Measurements from ENCODE around the gene TTLL3. TPM values are rescaled to one million over a fixed set of nuclear protein-coding genes. Genes with fewer than 3 reads are reported as not detected.

Gene TTLL3
- polyA plus RNA-seq, 1 experiment: 17.8 TPM

DNA sequence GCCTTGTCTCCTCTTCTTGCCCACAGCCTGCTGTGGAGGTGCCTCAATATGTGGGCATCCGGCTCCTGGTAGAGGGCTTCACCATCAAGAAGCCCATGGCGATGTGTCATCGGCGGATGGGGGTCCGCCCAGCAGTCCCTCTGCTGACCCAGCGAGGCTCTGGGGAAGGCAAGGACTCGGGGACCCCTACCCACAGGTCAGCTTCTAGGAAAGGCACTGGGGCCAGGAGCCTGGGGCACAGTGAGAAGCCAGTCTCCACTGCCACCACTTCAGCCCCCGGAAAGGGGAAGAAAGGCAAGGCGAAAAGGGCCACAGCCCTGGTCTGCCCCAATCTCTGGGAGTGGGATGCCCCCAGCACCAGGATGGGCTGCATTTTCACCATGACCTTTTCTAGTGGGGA, 23.0 kb downstream of the TTLL3 start:
- DNase-seq (ENCODE audit: low read depth, low spot score): no peak
- Histone ChIP-seq H3K27me3 (ENCODE audit: control insufficient read depth, insufficient read depth, low read length) (no peaks in the 10 kb centered on the region), H3K9me3 (ENCODE audit: control insufficient read depth, insufficient read depth, low read length) (no peaks in the 10 kb centered on the region), H3K27ac (ENCODE audit: low read depth, low read length) (no peak overlapping the region), H3K4me3 (ENCODE audit: low read depth, low read length) (no peak overlapping the region)
- POLR2A ChIA-PET: no interaction called here
- TF ChIP-seq, protein P1, sequence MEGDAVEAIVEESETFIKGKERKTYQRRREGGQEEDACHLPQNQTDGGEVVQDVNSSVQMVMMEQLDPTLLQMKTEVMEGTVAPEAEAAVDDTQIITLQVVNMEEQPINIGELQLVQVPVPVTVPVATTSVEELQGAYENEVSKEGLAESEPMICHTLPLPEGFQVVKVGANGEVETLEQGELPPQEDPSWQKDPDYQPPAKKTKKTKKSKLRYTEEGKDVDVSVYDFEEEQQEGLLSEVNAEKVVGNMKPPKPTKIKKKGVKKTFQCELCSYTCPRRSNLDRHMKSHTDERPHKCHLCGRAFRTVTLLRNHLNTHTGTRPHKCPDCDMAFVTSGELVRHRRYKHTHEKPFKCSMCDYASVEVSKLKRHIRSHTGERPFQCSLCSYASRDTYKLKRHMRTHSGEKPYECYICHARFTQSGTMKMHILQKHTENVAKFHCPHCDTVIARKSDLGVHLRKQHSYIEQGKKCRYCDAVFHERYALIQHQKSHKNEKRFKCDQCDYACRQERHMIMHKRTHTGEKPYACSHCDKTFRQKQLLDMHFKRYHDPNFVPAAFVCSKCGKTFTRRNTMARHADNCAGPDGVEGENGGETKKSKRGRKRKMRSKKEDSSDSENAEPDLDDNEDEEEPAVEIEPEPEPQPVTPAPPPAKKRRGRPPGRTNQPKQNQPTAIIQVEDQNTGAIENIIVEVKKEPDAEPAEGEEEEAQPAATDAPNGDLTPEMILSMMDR (IDR thresholded peaks at IDR 0.05; ENCODE audit: low read depth, low read length): no peak
- CTCF ChIA-PET: no interaction called here

DNA sequence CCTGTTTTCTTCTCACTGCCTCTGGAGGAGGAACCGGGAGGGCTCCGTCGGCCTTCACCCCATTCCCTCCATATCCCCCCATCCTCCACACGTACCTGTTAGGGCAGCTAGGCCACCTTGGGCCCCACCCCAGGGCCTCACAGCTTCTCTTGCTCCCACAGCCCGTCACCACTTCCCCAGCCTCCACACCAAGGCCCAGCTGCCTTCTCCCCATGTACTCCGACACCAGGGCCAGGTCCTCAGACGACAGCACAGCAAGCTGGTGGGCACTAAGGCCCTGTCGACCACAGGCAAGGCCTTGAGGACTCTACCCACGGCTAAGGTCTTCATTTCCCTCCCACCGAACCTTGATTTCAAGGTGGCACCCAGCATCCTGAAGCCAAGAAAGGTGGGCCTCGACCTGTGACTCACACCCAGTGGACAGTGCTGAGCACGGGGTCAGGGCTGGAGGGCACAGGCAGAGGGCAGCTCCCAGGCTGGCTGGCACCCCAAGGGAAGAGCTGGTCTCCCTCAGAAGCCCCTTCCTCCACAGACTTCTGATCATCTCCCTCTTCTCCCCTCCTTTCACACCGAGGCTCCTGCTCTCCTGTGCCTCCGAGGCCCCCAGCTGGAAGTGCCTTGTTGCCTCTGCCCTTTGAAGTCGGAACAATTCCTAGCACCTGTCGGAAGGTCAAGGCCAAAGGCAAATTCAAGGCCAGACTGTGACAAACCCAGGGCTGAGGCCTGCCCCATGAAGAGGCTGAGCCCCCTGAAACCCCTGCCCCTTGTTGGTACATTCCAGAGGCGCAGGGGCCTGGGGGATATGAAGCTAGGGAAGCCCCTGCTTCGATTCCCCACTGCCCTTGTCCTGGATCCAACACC, 24.7 kb downstream of the TTLL3 start:
- DNase-seq (ENCODE audit: low read depth, low spot score): no peak
- Histone ChIP-seq H3K9me3 (ENCODE audit: control insufficient read depth, insufficient read depth, low read length) (no peaks in the 10 kb centered on the region), H3K4me3 (ENCODE audit: low read depth, low read length) (no peak overlapping the region), H3K27me3 (ENCODE audit: control insufficient read depth, insufficient read depth, low read length) (no peaks in the 10 kb centered on the region), H3K27ac (ENCODE audit: low read depth, low read length) (no peak overlapping the region)
- POLR2A ChIA-PET: interaction anchor here (0.6 kb wide), 1 partner anchor 352 kb away, joined by 8 read pairs; no protein-coding TSS in a partner anchor
- CTCF ChIA-PET: interaction anchor here (1.2 kb wide), 1 partner anchor 15 kb away, joined by 9 read pairs; no protein-coding TSS in a partner anchor
- TF ChIP-seq, protein P1 (IDR thresholded peaks at IDR 0.05; ENCODE audit: low read depth, low read length): no peak

DNA sequence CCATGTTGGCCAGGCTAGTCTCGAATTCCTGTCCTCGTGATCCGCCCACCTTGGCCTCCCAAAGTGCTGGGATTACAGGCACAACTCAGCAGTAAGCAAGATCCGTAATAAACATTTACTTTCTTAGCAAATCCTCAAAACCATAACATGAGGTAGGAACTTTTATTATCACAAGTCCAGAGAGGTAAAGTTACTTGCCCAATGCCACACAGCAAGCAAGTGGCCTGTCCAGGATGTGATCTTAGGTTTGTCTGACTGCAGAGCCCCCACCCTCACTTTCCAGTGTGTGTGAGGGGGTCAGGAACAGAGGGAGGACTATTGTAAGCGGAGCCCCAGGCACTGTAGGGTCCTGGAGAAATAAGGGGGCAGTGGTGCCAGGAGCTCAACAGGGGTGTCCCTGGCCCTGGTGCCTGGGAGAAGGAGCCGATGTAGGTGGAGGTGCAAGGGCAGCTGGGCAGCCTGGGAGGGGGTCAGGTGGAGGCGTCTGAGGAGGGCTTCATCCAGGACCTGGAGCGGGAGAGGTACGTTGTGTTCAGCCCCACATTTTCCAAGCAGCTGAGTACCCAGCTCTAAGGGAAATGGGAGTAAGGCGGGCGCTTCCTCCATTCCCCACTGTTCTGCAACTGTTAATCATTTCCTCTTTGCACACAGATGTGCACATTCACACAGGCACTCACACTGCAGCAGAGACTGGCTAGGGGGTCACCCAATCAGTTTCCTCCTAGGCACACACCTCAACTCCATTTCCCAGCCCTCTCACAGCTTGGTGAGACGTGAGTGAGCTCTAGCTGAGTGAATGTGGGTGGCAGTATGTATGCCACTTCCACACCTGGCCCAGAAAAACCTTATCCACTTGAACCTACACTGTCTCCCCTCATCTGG, 27.9 kb downstream of the TTLL3 start:
- ChIA-PET POLR2A (interaction anchor here (0.6 kb wide), 1 partner anchor 21 kb away, joined by 5 read pairs; no protein-coding TSS in a partner anchor), CTCF (interaction anchor here (0.6 to 1.0 kb wide), 2 partner anchors 34 to 900 kb away, joined by 4 to 8 read pairs; no protein-coding TSS in a partner anchor)
- Histone ChIP-seq H3K9me3 (ENCODE audit: control insufficient read depth, insufficient read depth, low read length) (no peaks in the 10 kb centered on the region), H3K27me3 (ENCODE audit: control insufficient read depth, insufficient read depth, low read length) (no peaks in the 10 kb centered on the region), H3K27ac (ENCODE audit: low read depth, low read length) (no peak overlapping the region), H3K4me3 (ENCODE audit: low read depth, low read length) (no peak overlapping the region)
- no peak for DNase-seq (ENCODE audit: low read depth, low spot score)
- TF ChIP-seq, protein P1 (IDR thresholded peaks at IDR 0.05; ENCODE audit: low read depth, low read length): no peak

DNA sequence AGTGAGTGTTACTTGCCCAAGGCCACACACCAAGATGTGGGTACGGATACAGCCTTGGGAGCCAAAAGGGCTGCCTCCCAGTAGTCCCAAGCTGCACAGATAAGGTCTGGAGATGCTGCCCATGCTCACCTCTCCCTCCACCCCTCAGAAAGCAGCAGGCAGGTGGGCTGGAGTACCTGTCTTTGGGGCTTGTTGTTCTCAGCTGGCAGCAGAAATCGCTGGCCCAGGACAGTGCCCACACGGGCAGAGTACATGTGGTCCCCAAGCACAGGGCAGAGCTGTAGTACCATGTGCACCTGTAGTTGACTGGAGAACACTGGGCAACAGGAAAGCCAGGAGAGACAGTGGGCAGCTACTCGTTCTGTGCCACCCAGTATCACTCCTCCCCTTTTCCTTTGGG, 28.8 kb downstream of the TTLL3 start:
- H3K27me3 ChIP-seq (ENCODE audit: control insufficient read depth, insufficient read depth, low read length): no peaks in the 10 kb centered on the region
- no peaks in the 10 kb centered on the region; the same call in 1 of the 2 replicates for H3K9me3 ChIP-seq (ENCODE audit: control insufficient read depth, insufficient read depth, low read length)
- H3K27ac ChIP-seq (ENCODE audit: low read depth, low read length): no peak overlapping the region
- TF ChIP-seq, protein P1 (IDR thresholded peaks at IDR 0.05; ENCODE audit: low read depth, low read length): no peak
- ChIA-PET POLR2A (interaction anchor here (0.6 kb wide), 1 partner anchor 31 kb away, joined by 3 read pairs; no protein-coding TSS in a partner anchor), CTCF (interaction anchor here (0.7 kb wide), 1 partner anchor 1252 kb away, joined by 4 read pairs; no protein-coding TSS in a partner anchor)
- no peak overlapping the region for H3K4me3 ChIP-seq (ENCODE audit: low read depth, low read length)
- no peak for DNase-seq (ENCODE audit: low read depth, low spot score)
